ENCODE data around the gene MYO1F.
"Not testable (repeated sequence)": the region's sequence is repeated elsewhere in the genome, so short reads cannot be mapped to it uniquely, and the experiment has no call there.

Gene MYO1F

DNA sequence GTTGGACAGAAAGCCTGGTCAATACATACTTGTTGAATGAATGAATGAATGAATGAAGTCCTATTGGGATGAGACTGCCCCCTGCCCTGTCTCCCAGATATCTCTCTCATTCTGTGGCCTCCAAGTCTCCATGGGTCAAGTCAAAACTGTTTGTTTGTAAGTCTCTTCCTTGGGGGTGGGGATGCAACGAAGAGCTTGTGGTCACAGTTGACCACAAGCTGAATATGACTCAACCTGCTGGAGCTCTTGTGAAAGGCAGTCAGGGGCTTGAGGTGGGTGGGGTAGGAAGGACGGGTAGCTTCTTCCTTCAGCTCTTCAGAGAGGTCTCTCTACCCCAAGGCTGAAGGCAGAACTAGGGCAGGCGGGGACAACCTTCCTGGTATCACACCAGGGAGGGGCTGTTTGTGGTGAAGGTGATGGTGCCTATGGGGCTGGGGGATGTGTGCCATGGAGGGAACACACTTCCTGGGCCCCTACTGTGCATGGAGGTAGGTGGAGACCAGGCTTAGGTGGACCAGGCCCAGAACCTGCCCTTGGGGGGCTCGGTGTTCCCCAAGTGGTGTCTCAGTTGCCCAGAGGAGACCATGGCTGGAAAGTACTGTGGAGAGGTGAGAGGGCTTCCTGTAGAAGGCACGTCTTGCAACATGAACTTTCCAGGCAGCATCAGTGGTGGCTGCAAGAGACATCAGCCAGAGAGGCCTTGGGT lies 8.0 kb downstream of the MYO1F start:
- in situ Hi-C loops (cut with MboI; ENCODE audit: low sequenced_read_pairs) = no loop called here

DNA sequence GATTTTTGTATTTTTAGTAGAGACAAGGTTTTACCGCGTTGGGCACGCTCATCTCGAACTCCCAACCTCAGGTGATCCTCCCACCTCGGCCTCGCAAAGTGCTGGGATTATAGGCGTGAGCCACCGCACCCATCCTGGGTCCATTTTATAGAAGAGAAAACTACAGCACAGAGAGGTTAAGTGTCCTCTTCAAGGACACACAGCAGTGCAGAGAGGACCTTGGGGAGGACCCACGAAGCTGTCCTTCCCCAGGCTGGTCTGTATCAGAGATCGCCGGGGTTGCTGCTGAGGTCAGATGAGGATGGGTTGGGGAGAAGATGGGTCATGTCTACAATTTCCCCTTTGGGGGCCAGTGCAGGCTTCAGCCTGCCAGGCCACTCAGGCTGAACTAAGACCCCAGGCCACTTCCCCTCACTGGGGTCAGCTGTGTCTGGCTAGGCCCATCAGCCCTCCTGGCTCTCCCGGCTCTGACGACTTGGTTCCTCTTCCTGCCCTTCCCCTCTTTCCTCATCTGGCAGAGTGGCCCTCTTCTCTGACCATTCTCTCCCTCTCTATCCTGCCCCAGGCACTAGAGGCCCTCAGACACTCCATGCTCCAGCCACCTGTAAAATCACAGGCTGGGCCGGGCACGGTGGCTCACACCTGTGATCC lies 9.6 kb downstream of the MYO1F start:
- in situ Hi-C loops (cut with MboI; ENCODE audit: low sequenced_read_pairs) = no loop called here

DNA sequence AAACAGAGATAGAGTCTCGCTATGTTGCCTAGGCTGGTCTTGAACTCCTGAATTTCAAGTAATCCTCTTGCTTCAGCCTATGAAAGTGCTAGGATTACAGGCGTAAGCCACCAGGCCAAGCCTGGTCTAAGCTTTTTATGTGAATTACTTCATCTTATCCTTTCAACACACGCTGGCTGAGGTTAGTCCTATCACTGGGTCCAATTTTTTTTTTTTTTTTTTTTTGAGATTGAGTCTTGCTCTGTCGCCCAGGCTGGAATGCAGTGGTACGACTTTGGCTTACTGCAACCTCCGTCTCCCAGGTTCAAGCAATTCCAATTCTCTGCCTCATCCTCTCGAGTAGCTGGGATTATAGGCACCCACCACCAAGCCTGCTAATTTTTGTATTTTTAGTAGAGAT lies 10.4 kb downstream of the MYO1F start:
- in situ Hi-C loops (cut with MboI; ENCODE audit: low sequenced_read_pairs) = no loop called here

DNA sequence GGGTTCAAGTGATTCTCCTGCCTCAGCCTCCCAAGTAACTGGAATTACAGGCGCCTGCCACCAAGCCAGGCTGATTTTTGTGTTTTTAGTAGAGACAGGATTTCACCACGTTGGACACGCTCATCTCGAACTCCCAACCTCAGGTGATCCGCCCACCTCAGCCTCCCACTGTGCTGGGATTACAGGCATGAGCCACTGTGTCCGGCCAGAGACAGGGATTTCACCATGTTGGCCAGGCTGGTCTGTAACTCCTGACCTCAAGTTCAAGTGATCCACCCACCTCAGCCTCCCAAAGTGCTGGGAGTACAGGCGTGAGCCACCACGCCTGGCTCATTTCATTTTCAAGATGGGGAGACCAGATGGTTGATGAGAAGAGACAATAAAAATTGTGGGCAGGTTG lies 12.4 kb downstream of the MYO1F start:
- in situ Hi-C loops (cut with MboI; ENCODE audit: low sequenced_read_pairs) = not testable (repeated sequence)

DNA sequence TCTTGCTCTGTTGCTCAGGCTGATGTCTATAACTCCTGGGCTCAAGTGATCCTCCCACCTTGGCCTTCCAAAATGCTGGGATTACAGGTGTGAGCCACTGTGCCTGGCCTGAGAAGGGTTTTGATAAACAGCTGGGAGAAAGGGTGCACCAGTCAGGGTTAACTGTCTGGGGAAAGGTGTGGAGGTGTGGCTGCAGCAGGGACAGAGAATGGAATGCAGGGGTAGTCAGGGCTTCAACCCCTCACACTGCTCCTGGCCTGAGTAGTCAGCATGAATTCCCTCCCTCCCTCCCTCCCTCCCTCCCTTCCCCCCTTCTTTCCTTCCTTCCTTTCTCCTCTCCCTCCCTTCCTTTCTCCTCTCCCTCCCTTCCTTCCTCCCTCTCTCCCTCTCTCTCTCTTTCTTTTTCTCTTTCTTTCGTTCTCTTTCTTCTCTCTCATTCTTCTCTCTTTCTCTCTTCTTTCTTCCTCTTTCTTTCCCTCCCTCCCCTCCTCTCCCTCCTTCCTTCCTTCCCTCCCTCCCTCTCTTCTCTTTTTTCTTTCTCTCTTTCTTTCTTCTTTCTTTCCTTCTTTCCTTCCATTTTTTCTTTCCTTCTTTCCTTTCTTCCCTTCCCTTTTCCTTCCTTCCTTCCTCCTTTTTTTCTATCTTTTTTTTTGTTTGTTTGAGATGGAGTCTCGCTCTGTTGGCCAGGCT lies 16.0 kb downstream of the MYO1F start:
- in situ Hi-C loops (cut with MboI; ENCODE audit: low sequenced_read_pairs) = no loop called here

DNA sequence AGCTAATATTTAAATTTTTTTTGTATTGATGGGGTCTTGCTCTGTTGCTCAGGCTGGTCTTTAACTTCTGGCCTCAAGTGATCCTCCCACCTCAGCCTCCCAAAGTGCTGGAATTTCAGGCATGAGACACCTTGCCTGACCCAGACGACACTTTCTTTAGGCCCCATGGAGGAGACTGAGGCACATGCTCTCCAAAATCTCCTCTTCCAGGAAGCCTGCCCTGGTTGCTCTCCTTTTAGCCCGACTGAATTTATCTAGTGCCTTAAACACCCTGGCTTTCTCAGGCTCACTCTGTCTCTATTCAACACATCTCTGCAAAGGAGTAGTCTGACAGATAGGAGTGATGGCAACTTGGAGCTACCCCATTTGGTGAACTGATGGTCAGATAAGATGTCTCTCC lies 18.9 kb downstream of the MYO1F start:
- in situ Hi-C loops (cut with MboI; ENCODE audit: low sequenced_read_pairs) = no loop called here

DNA sequence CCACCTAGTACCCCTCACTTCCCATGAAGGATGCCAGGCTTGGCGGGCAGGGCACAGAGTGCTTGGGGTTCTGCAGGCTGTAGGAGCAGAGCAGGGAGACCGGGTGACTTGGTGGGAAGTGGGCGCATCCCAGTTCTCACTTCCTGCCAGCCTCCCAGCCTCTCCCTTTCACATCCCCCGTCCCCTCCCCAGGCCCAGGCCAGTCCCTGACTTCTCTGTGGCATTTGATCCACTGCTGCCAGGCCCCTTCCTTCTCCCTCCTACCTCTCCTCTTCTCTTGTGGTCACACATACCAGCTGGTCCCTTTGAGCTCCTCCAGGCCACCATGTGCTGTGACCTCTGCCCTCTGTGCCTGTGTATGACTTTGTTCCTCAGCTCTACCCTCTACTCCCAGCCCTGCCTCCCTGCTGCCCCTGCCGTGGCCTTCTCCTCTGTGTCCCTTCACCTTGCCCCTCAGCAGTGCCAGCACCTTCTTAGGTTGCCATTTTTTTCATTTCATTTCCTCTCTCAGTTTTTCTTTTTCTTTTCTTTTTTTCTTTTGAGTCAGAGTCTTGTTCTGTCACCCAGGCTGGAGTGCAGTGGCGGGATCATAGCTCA lies 19.5 kb downstream of the MYO1F start:
- in situ Hi-C loops (cut with MboI; ENCODE audit: low sequenced_read_pairs) = no loop called here

DNA sequence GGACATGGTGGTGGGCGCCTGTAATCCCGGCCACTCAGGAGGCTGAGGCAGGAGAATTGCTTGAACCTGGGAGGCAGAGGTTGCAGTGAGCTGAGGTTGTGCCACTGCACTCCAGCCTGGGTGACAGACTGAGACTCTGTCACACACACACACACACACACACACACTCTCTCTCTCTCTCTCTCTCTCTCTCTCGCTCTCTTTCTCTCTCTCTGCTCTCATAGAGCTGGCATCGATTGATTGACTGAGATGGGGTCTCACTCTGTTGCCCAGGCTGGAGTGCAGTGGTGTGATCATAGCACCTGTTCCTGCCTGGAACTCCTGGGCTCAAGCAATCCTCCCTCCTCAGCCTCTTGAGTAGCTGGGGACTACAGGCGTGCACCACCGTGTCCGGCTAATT lies 23.5 kb downstream of the MYO1F start:
- in situ Hi-C loops (cut with MboI; ENCODE audit: low sequenced_read_pairs) = not testable (repeated sequence)

DNA sequence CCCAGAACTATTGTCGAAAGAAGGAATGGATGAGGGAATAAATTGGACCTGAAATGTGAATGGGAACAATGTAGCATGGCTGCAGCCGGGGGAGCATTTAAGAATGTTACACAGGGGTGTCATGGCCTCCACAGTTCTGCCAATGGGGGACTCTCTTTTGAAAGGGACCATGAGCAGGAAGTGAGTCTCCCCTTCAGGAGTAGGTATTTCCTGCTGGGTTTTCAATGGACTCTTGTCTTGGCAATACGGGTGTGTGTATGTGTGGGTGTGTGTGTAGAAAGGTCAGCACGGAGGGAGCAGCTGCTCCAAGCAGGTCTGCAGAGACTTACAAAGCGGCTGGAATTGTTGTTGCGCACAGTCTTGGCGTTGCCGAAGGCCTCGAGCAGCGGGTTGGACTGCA lies 24.4 kb downstream of the MYO1F start:
- in situ Hi-C loops (cut with MboI; ENCODE audit: low sequenced_read_pairs) = no loop called here

DNA sequence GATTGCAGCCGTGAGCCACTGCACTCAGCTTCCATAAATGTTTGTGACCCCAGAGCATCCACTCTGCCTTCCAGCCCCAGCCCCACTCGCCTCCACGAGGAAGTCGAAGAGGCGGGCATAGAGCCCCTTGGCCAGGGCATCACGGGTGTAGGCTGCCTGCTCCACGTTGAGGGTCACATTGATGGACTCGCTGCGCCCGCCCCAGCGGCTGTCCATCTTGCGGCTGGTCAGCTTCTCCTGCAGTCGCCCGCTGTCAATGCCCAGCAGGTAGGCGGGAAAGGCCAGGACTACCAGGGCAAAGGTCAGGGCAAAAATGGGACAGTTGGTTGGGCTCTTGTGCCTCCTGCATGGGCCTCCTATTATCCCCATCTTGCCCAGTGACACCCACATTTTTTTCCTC lies 27.2 kb downstream of the MYO1F start:
- in situ Hi-C loops (cut with MboI; ENCODE audit: low sequenced_read_pairs) = no loop called here

DNA sequence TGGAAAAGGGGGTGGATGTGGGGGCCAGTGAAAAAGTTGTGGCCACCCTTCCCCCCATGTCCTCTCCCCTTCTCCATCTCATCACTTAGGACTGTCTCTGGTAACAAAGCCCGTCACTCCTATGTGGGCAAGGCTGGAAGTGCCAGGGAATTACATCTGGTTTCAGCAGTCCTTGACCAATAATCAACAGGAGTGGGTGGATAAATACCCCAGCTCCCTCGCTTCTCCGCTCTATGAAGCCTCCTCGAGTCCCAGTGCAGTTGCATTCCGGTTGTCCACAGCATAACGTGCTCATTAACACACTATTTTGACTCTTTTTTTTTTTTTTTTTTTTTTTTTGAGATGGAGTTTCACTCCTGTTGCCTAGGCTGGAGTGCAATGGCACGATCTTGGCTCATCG lies 31.5 kb downstream of the MYO1F start:
- in situ Hi-C loops (cut with MboI; ENCODE audit: low sequenced_read_pairs) = no loop called here

DNA sequence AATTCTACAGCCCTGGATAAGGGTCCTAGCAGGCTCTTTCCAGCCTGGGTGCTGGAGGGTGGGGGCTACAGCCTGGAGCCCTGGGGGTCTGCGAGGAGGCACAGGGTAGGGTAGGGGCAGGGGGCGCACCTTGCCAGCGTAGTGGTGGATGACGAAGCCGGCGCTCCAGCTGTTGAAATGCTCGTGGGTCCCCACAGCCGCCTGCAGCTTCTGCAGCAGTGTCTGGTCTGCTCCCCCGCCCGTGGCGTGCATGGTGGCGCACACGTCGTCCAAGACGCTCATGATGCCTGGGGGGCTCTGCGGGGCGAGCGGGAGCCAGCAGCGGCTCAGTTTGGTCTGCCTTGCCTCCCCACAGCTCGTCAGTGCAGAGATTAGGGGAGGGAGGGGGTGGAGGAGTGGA lies 33.1 kb downstream of the MYO1F start:
- in situ Hi-C loops (cut with MboI; ENCODE audit: low sequenced_read_pairs) = no loop called here

DNA sequence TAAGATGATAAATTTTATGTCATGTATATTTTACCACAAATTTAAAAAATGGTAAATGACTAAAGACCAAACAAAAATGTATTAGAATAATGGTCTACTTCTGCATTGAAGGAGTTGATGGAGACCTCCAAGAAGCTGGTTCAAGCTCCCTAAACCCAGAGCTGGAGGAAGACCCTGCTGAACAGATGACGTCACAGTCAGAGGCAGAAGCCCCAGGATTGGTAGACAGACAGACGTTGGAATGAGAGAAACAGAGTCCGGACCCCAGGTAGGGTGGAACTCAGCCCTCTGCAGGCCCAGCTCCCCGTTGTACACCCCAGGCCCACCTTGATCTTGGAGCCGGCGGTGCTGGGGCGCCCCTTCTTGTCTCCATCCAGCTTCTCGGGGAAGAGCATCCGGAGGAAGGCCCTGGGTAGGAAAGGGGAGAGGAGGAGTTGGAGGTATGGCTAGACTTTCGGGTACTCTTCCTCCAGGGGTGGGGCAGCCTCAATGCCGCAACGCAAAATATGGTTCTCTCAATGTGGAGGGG lies 37.6 kb downstream of the MYO1F start:
- in situ Hi-C loops (cut with MboI; ENCODE audit: low sequenced_read_pairs) = no loop called here

DNA sequence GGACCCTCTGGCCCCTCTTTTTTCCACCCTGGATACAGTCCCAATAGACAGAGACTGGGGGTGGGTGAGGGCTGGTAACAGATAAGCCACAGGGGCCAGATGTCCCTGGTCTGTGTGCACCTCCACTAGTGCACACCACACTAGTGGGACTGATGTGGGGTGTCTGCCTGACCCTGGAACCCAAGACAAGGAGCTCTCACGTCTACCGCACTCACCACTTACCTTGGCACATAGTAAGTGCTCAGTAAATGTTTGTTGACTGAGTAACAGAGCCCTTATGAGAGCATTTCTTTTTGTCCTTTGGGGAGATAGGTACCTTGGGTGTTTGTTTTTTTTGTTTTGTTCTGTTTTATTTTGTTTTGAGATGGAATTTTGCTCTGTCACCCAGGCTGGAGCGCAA lies 40.1 kb downstream of the MYO1F start:
- in situ Hi-C loops (cut with MboI; ENCODE audit: low sequenced_read_pairs) = no loop called here

DNA sequence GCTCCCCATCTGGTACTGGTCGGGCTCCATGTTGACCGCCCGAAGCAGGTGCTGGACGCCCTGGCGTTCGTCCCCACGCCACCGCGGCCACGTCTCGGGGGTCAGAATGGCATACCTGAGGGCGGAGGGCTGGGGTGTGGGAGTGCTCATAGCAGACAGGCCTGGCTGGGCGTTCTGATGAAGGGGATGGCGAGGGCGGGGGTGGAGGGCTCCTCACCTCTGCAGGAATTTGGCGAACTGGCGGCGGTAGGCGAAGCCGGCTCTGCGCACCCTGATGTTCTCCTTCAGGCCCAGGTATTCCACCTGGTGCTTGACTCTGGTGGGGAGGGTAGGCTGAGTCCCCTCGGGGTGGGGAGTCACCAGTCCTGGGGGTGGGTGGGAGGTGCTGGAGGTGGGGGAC lies 41.0 kb downstream of the MYO1F start:
- in situ Hi-C loops (cut with MboI; ENCODE audit: low sequenced_read_pairs) = no loop called here

DNA sequence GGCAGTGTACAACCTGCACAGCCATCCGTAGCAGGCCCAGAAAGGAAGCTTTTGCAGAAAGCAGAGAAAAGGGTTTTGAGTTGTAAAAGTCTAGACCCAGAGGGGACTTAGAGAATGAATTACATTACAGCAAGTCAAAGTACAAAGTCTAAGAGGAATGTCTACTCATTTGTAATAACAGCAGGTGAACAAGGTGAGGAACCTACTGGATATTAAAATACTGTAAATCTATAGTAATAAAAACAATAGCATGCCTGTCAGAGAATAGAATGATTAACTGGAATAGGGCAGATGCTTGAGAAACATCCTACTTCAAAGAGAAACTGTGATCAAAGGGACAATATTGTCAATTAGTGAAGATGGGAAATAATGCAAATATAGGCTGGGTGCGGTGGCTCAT lies 45.0 kb downstream of the MYO1F start:
- in situ Hi-C loops (cut with MboI; ENCODE audit: low sequenced_read_pairs) = no loop called here

DNA sequence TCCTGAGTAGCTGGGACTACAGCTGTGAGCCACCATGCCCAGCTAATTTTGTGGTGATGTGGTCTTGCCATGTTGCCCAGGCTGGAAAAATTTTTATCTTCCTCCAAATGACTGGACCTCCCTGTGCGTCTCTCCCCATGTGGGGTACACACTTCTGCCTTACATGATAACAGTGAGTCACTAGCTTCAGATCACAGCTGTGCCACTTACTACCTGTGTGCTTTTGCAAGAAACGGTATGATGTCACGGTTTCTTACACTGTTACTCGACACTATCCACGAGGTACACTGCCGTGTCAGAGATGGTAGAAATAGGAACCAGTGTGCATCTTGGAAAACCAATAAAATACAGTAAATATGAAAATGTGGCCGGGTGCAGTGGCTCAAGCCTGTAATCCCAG lies 45.8 kb downstream of the MYO1F start:
- in situ Hi-C loops (cut with MboI; ENCODE audit: low sequenced_read_pairs) = no loop called here

DNA sequence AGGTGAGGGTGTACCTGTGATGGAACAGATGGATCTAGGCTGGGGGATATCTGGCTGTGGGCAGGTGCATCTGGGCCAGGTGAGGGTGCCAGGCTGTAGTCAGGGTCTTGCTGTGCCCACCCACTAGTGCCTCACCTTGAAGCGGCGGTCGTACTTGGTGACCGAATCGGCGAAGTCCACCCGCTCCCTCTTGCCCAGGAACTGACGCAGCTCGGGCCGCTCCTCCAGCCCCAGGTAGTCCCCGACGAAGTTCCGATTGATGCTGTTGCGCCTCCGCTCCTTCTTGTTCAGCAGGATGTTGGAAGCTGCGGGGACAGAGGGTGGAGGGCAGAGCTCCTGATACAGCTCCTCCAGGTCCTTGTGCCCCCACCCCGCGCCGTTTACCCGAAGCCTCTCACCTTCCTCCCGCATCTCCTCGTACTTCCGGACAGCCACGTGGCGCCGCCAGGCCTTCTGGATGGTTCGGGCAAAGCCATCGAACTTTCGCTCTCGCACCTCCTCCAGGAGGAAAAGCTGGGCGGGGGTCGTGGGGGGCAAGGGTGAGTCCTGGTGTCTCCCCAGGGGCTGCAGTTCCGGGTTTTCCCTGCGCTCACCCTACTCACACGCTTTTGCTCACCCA lies 47.1 kb downstream of the MYO1F start:
- in situ Hi-C loops (cut with MboI; ENCODE audit: low sequenced_read_pairs) = no loop called here

DNA sequence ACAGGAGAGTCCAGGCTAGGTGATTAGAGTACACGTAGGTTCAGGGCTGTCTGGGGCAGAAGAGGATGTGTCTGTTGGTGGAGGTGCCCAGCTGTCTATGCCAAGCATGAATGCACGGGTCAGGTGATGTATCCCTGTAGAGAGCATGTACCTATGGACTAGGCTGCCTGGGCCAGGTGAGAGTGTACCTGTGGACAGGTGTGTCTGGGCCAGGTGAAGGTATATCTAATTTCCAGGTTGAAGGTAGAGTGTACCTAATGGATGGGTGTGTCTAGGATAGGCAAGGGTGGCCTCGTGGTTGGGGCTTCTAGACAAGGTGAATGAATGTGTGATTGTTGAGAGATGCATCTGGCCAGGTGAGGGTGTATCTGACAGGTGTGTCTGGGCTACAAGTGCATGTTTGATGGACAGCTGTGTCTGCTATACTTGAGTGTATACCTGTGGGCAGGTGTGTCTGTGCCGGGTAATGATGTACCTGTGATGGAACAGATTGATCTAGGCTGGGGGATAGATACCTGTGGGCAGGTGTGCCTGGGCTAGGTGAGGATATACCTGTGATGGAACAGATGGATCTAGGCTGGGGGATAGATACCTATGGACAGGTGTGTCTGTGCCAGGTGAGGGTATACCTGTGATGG lies 47.8 kb downstream of the MYO1F start:
- in situ Hi-C loops (cut with MboI; ENCODE audit: low sequenced_read_pairs) = no loop called here

DNA sequence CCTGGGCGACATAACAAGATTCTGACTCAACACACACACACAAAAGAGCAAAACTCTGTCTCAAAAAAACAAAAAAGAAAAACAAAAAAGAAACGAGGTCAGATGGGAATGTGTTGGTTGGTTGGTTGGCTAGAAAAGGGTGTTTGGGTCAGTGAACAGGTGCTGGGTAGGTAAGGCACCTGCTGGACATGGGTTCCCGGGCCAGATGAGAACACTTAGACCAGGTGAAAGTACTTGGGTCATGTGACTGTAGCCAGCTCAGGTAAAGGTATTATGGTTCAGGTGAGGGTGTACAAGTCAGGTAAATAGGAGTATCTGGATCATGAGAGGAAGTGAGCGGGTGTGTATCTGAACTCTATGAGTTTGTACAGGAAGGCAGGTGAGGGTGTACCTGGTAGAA lies 48.7 kb downstream of the MYO1F start:
- in situ Hi-C loops (cut with MboI; ENCODE audit: low sequenced_read_pairs) = no loop called here

Measured in HL-60/S4 treated with retinoic acid at 250 ng/mL for 4 days and 3 days (cell line).